HUES48 (cell line): ENCODE results near the gene SELENON.

Experiments
- H3K27ac ChIP-seq: one replicate; pipeline ENCODE4 v1.7.0; 2013; ENCODE audit warnings: low read depth, low read length, inconsistent platforms
- H3K27me3 ChIP-seq: 2 replicates; pipeline ENCODE4 v1.6.1; 2013; ENCODE audit warnings: mild to moderate bottlenecking, low read length; ENCODE audit not compliant: control insufficient read depth, insufficient read depth
- H3K36me3 ChIP-seq: 2 replicates; pipeline ENCODE4 v1.6.1; 2013; ENCODE audit warnings: low read length; ENCODE audit not compliant: control insufficient read depth, insufficient read depth
- H3K4me1 ChIP-seq: 2 replicates; pipeline ENCODE4 v1.6.1; 2013; ENCODE audit warnings: mild to moderate bottlenecking, low read length; ENCODE audit not compliant: control insufficient read depth, insufficient read depth
- H3K4me3 ChIP-seq: 2 replicates; pipeline ENCODE4 v1.5.1; 2013; ENCODE audit warnings: mild to moderate bottlenecking, low read depth, low read length
- H3K9ac ChIP-seq: 2 replicates; pipeline ENCODE4 v1.6.1; 2013; ENCODE audit warnings: mild to moderate bottlenecking, low read depth, low read length, moderate library complexity
- H3K9me3 ChIP-seq: 2 replicates; pipeline ENCODE4 v1.6.1; 2013; ENCODE audit warnings: low read length; ENCODE audit not compliant: control insufficient read depth, insufficient read depth

SELENON gene

DNA sequence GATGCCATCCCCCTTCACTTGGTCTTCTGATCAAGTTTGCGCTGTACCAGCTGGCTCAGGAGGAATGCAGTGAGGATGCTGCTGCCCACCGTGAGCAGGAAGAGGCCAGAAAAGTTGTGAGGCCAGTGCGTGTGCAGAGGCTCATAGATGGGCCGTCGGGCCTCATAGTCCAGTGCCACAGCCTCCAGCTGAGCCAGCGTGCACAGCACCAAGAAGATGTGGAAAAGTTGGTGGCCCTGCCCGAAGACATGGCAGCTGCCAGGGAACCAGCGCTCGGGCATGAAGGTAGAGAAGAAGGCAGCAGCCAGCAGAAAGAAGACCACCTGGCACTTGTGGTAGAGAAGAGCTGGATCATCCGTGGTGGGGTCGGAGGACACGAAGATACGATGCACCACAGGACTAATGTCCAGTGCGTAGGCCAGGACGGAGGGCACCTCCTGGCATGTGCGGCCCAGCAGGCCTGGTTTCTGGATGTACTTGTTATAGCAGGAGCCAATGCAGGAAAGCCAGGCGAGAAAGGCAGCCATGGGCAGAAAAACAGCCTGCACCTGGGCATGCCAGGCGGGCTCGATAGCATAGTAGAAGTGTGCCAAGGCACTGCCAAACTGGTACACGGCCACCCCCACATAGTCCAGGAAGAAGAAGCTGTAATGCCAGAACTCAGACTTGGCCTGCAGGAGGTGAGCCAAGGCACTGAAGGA is 62.9 kb downstream of the SELENON start:
- Histone ChIP-seq H3K36me3 (peaks cover 5% of the 10 kb centered on the region; the same call in 1 of the 2 replicates), H3K27ac (no peak overlapping the region), H3K9me3 (no peaks in the 10 kb centered on the region), H3K27me3 (no peaks in the 10 kb centered on the region), H3K4me3 (no peak overlapping the region), H3K9ac (no peak overlapping the region), H3K4me1 (peaks cover 12% of the 10 kb centered on the region)

DNA sequence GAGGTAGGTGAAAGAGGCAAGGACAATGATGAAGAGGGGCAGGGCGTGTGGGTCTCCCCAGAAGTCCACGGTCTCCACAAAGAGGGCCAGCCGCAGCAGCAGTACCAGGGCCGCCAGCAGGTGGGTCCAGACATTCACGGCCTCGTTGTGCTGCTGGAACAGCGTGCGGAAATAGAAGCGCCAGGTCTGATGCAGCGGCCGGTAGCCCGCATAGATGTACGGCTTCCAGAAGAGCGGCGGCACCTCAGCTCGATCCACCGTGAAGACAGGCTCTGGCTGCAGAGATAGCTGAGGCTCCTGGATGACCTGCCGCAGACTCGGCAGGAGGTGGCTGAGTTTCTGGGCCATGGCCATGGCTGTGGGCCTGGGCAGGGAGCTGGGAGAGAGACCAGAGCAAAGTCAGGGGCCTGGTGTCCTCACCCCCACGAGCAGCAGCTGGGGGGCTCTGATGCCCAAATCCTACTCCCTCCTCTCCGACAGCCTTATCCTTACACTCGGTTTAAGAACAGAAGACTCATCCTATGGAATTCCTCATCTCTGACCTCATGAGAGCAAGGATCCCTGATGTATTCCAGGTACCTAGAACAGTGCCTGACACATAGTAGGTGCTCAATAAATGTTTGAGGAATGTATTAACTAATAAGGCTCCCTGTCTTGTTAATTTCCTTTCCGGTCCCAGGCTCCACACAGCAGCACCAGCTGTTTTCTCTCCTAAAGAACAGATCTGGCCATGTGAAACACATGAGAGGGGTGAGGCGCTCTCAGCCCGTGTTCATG is 63.7 kb downstream of the SELENON start:
- Histone ChIP-seq H3K36me3 (peaks cover 5% of the 10 kb centered on the region; the same call in 1 of the 2 replicates), H3K4me3 (no peak overlapping the region), H3K27ac (no peak overlapping the region), H3K27me3 (no peaks in the 10 kb centered on the region), H3K9me3 (no peaks in the 10 kb centered on the region), H3K4me1 (peaks cover 12% of the 10 kb centered on the region), H3K9ac (no peak overlapping the region)

DNA sequence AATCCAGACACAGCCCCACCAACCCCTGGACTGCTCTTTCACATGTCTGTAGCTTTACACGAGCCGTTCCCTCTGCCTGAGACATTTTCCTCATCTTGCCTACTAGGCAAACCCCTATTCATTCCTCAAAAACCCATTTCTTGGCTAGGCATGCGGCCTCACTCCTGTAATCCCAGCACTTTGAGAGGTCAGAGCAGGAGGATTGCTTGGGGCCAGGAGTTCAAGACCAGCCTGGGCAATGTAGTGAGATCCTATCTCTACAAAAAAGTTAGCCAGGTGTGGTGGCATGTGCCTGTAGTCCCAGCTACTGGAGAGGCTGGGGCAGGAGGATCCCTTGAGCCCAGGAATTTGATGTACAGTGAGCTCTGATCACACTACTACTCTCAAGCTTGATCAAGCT is 64.4 kb downstream of the SELENON start:
- Histone ChIP-seq H3K9me3 (no peaks in the 10 kb centered on the region), H3K4me3 (no peak overlapping the region), H3K27ac (no peak overlapping the region), H3K27me3 (no peaks in the 10 kb centered on the region), H3K36me3 (peaks cover 5% of the 10 kb centered on the region; the same call in 1 of the 2 replicates), H3K9ac (no peak overlapping the region), H3K4me1 (peaks cover 12% of the 10 kb centered on the region)

DNA sequence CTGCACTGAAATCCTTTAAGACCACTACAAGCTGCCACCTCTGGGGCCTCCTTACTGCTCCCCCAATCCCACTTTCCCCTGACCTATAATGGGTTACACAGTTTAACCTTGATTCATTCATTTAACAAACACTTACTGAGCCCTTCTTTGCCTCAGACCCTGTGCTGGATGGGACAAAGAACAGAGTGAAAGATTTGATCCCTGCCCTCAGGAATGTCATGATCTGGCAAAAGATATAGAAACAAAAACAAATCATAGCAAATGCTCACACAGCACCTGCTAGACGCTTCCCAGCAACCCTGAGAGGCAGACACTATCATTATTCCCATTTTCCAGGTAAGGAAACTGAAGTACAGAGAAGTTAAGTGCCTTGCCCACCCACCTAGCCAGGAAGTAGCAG is 66.3 kb downstream of the SELENON start:
- no peaks in the 10 kb centered on the region for H3K9me3 ChIP-seq
- no peak overlapping the region for H3K4me3 ChIP-seq
- no peaks in the 10 kb centered on the region for H3K27me3 ChIP-seq
- H3K4me1 ChIP-seq, result peaks cover 17% of the 10 kb centered on the region
- H3K27ac ChIP-seq, result no peak overlapping the region
- H3K9ac ChIP-seq, result no peak overlapping the region
- peaks cover 5% of the 10 kb centered on the region; the same call in 1 of the 2 replicates for H3K36me3 ChIP-seq

DNA sequence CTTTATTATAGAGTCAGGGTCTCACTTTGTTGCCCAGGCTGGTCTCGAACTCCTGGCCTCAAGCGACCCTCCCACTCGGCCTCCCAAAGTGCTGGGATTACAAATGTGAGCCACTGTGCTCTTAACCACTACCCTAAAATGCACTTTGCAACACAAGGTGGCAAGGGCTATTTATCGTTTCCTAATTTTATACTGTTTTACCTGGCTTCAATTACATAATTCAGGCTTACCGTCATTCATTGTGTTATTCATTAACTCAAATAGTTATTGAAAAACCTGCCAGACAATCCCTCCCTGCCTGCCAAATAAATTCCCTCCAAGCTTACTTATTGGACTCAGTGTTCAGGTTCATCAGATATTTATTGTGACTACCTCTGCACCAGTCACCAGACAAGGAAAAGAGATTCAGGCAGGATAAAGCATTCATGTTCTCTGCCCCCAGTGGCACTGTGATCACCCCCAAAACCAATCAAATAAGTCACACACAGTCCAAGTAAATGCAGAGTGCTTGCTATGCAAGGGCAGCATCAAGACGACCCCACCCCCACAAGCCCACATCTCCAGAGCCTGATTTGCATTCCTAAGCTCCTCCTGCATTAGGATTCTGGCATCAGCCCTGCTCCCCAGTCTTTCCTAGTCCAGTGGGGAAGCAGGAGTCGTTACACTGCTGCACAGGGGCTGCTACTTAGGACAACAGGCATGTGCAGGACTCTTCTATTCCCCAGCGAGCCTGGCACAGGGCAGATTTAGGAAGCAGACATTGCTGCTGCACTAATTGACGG is 67.4 kb downstream of the SELENON start:
- Histone ChIP-seq H3K27me3 (no peaks in the 10 kb centered on the region), H3K4me1 (peaks cover 17% of the 10 kb centered on the region), H3K9me3 (no peaks in the 10 kb centered on the region), H3K36me3 (peaks cover 5% of the 10 kb centered on the region; the same call in 1 of the 2 replicates), H3K9ac (no peak overlapping the region), H3K27ac (no peak overlapping the region), H3K4me3 (no peak overlapping the region; the same call in 1 of the 2 replicates)
